ENCODE measurements around the gene KCNF1. TPM values are rescaled to one million over a fixed set of nuclear protein-coding genes. Genes with fewer than 3 reads are reported as not detected.

Gene KCNF1
- total RNA-seq, 1 donor from 2014 or later = 0.10 TPM

DNA sequence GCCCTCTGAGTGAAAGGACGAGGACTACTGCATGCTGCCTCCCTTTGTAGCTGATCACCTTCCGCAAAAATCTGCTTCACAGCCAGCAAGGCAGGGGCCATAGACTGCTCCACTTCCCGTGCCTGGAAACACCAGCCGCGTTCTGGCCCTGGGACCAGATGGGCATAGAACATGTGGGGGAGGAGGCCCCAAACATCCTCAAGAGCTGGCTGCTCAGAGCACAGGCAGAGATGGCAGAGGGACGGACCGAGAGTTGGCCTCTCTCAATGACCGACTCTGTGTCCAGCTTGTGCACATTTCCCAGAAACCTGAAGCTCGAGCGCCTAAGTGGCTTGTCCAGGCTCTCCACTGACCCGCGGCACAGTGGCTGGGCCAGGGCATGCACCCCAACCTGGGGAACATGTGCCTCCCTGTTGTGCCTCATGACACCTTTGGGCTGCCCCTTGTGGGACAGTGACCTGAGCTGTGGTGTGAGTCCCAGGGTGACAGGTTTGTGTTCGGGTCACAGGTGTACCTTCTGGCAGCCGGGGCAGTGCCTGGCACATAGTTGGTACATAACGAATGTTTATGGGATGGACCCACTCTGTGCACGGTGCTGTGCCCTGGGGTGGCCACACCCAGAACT, 9.1 kb downstream of the KCNF1 start:
- no peak for DNase-seq

DNA sequence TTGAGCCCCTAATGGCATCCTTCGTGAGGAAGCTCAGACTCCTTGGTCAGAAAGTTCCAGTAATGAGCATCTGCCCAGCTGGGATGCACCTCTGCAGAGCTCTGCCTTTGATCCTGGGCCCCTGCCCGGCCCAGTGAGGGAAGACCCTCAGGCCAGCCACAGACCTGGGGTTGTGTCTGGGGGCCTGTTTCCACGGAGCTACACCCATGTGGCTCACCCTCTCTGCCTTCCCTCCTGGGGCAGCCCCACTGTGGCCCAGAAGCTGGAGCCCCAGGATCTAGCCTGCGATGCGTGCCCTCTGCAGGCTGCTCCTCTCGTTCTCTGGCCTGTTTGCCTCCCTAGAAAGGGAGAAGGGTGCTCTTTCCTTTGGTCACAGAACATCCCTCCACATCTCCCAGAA, 9.8 kb downstream of the KCNF1 start:
- no peak for DNase-seq

DNA sequence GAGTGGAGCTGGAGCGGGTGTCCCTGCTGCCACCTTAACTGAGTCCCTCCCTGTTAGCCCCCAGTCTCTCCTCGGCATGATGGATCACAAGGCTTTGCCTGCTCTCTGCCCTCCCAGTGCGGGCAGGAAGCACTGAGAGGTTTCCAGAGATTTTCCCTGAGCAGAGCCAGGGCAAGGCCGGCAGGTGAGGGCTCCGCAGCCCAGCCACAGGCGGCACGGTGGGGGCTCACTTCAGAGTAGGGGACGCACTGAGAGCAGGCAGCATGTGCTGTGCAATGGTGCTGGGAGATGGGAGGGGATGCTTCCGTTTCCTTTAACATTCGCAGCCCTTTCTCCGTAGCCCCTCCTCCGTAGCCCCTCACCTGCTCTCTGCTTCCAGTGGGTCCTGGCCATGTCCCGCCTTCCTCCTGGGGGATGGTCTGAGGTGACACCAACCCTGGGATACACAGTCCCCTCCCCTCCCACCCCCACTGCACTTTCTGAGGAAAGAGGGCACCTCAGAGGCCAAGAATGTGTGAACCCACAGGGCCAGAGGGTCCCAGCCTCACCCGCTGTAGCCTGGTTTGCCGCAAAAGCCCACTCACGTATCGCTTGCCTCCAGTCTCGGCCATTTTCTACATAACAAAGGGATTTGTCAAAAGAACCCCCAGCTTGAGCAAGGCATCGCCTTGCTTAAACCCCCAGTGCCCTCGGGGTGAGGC, 10.7 kb downstream of the KCNF1 start:
- no peak for DNase-seq

DNA sequence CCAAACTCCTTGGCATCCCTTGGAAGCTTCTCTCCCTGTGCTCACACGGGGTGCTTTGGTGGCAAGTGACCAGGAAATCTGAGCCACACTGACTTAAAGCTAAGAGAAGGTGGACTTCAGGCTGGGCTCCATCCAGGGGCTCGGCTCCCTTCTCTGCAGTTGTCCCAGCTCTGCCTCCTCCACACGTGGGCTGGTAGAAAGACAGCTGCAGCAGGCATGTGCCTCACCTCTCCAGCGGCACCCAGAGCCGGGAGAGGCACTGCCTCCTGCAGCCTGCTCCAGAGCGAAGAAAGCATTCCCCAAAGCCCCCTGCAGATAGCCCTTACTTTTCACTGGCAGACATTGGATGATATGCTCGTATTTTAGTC, 11.3 kb downstream of the KCNF1 start:
- DNase-seq = no peak

DNA sequence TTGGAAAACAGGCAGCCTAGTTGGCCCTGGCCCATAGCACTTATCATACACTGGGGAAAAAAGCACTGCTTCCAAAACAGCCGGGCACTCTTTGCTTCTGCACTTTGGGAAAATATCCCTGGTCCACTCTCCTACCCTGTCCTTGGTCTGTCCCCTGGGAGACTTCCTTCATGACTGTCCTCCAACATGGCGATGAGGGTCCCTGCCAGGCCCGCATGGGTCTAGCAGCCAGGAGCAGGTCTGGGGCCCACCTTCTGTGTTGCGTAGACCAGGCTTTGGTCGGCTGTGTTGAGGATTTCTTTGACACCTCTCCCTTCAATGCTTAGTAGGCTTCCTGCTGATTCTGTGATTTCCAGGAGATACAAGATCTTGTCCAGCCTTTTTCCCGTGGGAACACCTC, 12.2 kb downstream of the KCNF1 start:
- DNase-seq = no peak

DNA sequence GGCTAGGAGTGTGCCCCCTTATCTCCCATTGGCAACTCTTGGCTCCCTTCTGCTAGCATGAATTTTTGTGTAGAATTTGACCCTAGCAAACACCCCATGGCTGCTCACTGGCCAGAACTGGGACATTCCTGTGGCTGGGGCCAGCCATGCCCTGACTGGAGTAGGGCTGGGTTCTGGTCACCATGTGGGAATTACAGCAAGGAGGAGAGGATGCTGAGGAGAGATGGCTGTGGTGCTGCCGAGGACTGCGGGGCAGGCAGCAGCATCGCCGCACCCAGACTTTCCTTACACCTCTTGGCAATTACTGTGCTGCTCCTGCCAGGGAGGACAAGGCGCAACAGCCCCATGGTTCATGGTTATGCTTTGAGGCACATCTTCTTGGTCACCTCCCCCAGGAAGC, 12.7 kb downstream of the KCNF1 start:
- no peak for DNase-seq

DNA sequence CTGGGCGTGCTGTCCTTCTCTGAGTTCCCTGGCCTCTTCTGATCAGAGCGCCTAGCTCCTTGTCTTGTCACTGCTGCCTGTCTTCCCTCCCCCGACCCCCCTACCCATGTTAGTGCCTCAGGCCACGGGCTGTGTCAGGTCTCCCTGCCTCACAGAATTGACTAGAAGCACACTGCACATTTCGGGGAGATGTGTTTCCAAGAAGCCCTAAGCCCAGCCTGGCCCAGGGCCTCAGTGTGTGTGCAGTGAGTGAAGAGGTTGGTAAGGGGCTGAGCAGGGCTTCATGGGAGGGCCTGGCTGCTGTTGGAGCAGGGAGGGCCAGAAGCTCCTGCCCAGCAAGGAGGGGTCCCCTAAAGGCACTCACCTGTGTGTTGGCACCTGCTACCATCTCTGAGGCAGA, 13.1 kb downstream of the KCNF1 start:
- no peak for DNase-seq

DNA sequence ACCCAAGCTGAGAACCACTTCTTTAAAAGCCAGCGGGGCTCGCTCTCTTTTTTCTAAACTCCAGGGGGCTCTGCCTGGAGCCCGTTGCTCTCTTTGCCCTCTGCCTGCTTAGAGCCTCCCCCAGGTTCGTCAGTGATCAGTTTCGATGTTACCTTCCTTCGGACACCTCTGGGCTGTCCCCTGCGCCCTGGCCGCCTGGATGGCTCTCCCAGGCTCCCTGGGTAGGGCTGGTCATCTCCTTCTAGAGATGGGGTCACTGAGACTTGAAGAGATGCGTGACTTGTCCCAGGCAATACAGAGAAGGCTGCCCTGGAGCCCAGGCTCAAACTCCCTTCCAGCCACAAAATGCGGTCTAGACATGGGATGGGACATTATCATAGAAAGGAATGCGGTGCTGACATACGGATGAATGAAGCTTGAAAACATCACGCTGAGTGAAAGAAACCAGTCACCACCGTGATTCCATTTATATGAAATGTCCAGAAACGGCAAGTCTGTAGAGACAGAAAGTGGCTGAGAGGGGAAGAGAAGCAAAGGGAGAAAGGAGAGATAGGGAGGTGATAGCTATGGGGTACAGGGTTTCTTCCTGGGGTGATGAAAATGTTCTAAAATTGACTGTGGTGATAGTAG, 14.6 kb downstream of the KCNF1 start:
- DNase-seq = no peak

DNA sequence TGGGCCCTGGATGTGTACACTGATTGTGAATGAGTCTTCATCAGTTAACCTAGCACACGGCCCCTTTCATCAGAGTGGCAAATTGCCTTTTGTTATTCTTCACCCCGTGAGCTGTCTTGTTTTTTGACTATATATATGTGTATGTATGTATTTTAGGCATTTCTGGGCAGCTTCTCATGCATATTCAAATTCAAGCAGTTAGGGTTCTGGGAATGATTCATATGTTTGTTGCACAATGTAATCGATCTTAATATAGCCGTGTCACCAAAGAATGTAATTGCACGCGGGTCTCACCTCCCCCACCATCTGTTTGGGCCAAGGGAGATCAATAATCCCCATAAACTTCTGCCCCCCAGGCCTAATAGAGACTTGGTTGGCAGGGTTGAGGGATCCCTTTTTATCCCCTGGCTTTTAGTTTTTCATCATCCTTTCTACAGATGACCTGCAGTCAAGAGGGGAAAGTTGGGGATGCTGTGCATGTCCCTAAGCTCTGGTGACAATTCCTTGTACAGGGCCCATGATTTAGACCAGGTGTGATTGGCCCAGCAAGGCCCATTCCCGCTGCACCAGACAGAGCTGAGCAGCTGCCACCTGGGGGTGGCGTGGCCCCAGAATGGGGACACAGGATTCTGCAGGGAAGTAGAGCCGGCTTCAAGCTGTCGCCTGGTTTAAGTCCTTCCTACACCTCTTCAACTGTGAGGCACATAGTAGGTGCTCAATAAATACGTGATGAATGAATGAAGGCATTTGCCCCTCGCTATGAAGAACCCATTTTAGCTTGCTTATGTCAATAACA, 19.2 kb downstream of the KCNF1 start:
- DNase-seq = no peak

DNA sequence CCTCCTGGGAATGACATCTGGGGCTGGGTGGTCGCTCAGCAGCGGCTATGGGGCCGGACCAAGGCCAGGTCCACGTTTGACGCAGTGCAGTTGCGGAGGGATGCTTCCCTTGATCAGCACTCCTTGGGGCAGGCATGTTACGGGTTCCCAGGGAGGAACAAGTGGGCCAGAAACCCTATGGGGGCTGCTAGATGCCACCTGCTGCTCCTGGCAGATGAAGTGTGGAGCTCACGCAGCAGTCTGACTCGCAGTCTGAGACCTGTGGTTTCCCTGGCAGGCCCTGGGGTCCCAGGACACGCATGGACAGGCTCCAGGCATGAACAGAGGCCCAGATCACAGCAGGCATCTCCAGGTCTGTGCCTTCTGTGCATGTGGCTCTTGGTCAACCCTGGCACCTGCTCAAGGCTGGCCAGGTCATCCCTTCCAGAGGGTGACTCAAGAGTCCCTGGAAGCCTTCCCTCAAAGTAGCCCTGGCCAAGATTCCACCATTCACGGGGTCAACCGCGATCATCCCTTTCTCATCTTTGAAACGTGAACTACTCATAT, 20.0 kb downstream of the KCNF1 start:
- DNase-seq = no peak

DNA sequence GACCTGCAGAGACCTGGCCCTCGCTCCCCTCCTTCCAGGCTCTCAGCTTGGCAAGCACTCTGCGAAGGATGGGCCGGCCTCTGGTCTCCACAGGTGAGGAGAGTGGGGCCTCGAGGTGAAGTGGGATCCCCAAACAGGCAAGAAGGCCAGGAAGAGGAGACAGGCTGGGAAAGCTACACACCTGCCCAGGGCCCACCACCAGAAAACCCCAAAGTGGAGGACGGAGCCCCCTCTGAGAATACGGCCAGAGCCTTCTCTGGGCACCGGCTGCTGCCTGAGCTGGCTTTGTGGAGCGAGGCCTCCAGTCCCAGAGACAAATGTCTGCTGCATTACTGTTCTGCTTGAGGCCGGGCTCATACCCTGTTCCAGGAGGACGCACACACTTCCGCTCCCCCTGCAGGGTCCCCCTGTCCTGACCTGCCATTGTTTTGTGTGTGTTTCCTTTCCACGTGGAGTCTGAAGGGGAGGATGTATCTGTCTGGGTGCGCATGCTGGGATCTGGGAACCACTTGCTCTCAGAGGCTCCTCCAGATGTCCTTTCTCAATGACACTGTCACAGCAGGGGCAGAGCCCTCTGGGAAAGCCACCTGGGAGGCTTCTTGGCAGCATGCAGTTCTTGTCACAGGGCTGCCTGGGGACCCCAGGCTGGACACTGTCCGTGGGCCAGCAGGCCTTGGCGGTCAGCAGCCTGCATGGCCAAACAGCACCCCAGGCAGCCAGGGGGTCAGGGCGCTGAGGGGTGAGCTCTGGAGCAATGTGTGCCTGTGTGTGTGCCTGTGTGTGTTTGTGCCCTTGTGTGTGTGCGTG, 20.8 kb downstream of the KCNF1 start:
- no peak for DNase-seq

DNA sequence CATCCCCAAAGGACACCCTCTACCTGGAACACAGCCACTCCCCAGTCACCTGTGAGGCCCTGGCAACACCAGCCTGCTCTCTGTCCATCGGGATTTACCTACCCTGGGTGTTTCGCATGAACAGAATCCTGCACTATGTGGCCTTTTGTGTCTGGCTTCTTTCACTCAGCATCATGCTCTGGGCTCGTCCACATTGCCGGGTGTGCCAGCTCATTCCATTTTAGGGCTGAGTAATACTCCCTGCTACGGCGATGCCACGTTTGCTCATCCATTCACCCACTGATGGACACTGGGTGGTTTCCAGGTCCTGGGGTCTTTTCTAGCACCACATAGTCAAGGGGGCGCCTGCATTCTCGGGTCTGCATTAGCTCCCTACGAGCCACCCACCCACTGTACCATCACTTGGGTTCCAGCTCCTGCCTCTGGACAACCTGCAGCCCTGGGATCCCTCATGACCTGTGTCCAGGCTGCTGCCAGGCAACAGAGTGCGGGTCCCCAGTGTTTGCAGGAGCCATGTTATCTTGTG, 22.0 kb downstream of the KCNF1 start:
- no peak for DNase-seq

DNA sequence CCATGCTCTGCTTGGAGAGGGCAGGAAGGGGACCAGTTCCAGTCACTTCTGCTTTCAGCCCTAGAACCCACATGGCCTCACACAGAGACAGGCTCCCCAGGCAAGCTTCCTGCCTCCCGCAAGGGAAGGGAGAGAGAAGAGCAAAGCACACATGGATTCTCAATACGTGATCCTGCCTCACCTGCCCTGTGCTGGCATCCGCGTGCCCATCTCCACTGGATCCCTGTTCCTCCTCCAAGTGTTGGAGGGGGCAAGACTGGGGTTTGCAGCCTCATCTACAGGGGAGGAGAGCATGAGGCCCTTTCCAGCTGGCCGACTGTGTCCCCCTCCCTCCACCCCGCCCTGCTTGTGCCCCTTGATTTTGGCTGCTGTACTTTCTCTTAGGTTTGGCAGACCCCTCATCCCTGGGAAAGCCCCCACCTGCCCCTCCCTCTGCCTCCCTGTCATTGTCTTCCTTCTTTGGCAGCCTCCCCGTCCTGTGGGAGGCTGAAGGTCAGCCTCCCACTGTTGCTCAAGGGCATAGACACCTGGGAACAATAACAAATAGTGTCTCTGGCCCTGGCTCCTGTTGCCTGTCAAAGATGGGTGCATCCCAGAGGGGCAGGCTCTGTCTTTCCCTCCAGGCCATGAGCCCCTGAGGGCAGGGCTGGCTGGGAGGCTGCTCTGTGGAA, 22.7 kb downstream of the KCNF1 start:
- no peak for DNase-seq

DNA sequence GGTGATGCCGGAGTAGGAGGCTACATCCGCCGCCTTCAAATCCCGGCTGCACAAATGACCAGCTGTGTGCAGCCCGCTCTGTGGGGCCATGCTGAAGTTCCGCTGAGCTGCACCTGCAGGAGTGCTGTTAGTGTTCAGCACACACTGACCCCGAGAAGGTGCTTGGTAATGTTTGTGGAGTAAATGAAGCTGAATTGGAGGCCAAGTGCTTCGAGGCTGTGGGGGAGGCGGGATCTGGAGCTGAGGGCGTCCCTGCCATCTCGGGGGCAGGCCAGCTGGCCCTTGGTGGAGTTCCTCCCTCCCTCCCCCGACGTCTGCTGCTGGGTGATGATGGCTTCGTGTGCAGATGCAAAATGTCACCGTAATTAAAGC, 23.2 kb downstream of the KCNF1 start:
- no peak for DNase-seq

DNA sequence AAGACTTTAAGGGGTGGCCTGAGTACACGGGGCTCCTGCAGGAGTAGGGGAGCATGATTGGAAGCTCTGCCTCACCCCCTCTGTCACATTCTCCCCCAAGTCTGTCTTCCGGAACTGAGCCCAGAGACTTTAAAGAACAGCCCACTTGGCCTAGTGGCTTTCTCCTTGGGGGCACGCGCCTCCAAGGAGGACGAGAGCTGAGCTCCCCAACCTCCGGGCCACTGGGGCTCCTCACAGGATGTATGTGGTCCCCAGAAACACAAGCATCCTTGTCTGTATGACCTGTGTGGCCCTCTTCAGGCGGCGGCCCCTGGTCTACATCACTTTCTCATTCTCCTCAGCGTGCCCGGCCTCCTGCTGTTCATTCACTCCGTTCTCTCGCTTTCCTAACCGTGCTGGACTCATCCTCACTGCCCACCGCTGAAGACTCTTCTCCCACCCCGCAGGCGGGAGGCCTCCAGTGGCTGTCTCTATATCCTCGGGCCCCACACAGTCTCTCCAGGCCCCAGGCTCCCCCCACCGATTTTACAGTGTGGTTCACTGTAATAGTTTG, 23.7 kb downstream of the KCNF1 start:
- no peak for DNase-seq

DNA sequence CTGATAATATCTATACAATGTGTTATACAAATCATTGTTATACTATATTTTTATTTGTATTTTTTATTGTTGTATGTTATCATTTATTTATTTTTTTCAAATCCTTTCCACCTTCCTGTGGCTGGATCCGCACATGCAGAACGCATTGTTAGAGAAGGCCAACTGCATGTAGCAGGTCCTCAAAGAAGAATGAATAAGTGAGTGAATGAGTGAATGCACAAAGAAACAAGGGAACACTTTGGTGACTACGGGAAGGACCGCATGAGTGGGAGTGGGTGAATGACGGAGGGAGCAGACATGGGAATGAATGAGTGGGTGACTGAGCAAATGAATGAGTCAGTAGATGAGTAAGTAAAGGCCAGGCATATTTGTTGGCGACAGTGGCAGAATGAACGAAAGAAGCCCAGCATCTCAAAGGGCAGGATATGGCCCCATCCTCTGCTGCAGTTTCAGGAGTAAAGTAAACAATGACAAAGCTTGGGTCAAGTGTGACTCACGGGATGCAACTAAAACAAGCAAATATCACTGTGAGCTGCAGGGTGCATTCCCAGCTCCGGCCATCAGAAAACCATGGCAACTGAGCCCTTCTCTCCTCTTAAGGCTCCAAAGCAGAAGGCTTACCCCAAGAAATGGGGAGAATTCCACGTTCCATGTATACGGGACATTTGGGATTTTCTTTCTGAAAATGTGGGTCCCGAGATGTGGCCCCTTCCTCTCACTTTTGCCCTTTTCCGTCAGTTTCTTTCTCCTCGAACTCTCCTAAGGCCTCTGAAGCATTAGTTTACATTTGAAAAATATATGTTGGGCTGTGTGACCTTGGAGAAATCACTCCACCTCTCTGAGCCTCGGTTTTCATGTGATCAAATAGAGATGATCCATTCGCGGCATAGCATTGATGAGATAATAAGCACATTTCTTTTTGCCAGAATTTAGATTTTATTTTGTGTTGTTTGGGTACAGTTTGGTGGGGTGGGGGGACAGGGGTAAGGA, 24.5 kb downstream of the KCNF1 start:
- no peak for DNase-seq

DNA sequence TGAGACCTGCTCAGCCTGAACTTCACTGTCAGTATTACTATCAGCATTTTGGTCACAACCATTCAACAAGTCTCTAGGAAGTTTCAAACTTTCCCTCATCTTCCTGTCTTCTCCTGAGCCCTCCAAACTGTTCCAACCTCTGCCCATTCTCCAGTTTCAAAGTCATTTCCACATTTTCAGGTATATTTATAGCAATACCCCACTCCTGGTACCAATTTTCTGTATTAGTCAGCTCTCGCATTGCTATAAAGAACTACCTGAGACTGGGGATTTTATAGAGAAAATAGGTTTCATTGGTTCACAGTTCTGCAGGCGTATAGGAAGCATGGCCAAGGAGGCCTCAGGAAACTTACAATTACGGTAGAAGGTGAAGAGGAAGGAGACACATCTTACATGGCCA, 27.3 kb downstream of the KCNF1 start:
- DNase-seq = no peak

DNA sequence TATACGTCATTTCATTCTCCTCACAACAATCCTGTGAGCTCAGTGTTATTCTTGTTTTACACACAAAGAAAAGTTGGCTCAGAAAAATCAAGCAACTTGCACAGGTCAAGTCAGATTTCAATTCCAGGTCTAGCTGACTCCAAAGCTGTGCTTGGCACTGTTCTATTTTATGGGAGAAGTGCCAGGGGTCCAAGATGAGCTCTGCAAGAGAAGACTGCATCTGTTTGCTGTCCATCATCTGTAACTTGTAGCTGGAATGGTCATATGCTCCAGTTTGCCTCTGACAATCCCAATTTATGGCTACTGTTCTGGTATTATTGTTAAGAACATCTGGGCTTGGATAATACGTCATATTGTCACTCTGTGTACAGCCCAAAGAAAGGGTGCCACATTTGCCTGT, 28.9 kb downstream of the KCNF1 start:
- no peak for DNase-seq

DNA sequence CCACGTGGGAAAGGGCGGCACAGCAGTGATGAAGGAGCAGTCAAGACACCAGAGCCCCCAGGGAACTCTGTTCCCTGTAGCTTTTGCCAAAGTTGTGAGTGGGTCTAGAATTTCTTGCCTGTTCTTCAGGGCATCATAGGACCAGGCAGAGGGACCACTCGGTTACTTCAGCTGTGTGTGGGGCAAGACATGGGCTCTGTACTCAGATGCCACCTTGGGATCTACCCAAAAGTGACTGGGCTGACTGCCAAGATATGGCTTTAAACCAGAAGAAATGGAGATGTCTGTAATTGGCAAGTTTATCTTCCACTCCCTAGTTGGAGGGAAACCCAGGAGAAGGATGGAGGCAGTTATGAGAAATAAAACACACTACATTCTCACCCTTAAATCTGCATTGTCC, 29.6 kb downstream of the KCNF1 start:
- DNase-seq = no peak

DNA sequence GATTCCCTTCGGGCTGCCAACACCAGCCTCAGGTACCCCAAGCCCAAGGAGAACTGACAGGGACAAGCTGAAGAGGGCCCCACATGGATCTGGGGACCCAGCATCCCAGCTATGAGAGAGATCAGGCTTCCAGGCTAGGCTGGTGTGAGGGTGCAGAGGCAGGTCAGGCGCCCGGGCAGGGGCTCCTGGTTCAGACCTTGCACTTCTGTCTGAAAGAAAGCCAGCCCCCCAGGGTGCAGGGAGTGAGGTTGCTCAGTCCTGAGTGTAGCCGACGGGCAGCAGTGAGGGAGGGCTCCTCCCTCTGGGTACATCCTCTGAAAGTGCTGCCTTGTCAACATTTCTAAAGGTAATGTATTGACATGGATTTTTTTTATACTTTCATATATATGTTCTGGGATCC, 33.1 kb downstream of the KCNF1 start:
- DNase-seq = no peak

All from skin of body (tissue), 2 donors.